NCI-H1930 (cell line): ENCODE results near the gene USP2.

Experiments
- DNase-seq, 2 experiments: peaks; one replicate each; lab custom pipeline; 2025; lab: John Stamatoyannopoulos, UW

USP2 gene

DNA sequence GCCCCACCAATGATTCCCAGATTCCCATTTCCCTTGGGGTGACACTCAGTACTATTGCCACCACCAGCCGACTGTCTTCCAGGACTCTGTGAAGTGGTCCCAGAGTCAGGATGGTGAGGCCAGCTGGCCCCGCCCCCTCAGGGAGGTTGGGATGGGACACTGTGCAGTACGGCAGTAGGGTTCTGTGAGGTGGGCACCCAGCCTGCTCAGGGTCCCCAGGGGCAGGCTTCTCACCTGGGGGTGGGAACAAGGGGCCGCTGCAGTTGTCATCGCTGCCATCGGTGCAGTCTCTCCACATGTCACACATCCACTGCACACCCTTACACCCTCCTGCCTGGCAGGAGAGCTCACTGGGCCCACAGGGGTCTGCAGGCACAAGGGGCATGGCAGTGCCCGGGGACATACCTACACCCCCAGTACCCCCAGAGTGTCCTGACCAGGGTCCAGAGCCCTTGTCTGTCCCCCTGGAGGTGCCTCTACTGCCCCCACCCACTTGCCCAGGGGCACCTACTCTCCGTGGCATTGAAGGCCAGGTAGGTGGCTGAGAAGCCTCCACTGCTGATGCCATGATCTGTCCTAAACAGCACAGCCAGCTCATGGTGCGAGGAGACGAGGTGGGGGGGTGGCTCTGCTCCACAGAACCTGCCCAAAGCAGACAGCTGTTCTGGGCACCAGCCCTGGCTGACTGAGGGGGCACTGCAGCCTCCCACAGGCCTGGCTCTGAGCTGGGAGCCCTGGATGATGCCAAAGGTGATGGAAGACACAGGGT lies 38.9 kb downstream of the USP2 start:
- no peak for DNase-seq

DNA sequence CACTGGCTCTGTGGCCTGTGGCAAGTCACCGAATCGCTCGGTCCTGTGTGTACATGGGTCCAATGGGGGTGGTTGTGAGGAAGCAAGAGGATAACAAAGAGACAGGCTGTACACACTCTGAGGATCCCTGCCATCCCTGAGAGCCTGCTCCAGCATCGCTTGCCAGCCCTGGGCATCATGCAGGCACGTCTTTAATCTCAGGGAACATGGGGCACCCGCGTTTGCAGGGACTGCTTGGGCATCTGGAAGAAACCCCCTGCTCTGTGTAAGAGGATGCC lies 39.5 kb downstream of the USP2 start:
- no peak for DNase-seq

DNA sequence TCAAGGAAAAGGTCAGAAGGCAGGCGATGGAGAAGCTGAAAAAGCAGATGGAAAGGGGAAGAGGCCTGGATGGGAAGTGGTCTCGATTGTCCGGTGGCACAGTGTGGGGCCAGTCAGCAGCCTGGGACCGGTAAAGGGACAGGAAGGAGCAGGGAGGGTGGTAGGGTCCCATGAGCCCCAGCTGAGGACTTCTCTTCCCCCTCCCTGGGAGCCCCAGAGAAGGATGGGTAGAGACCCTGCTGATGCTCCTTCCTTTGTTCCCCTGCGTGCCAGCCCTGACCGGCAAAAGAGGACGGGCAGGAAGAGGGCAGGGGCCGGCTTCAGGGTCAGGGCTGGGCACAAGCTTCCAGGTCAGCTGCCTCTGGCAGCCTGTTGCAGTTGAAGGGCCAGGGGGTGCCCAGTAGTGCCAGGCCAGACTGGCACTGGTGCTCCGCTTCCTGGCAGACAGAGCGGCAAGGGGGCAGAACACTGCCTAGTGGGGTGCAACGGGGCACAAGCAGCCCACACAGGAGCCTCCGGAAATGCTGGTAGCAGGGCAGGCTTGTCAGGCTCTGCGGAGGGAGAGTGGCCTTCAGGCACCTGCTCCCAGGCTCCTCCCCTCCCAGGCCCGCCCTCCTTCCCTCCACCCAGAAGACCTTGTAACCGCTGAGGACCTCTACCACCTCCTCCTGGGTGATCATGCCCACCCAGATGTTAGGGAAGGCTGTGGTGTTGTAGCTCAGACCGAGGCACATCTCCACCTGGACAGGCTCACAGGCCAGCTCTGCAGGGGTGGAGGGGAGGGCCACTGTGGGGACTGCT lies 40.1 kb downstream of the USP2 start:
- DNase-seq, result no peak

DNA sequence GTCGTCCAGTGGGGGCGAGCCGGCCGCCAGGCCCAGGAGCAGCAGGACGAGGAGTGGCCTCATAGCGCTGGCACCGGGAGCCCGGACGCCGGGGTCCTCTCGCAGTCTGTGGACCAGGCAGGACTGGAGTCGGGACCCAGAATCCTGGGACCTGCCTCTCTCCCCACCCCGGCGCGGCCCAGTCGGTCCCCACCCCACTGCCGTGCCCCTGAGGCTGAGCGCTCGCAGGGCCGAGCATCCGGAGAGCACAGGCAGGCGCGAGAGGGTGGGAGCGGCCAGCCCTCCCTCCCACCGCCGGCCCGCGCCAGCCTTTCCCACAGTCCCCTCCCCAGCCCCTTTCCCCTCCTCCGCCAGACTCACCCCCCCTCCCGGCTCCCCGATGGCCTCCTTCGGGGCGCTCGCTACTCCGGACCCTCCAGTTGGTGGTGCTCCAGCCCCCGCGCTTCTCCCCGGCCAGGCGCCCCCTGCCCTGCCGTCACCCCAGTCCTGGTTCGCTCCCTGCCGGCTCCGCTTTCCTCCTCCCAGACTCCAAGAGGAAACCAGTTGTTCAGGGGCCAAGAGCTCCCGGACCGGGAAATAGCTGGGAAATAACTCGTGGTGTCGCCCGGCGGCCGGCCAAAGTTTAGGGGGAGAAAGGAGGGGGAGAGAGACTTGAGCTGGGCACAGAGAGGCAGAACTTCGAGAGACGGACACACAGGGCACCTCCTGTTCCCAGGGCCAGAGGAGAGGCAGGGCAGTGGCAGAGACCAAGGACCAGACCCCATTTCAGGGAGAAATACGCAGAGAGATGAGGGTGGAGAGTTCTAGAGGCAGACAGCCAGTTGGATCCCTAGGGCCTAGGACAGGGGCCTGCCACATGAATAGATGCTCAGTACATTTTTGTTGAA lies 40.9 kb downstream of the USP2 start, which contains the start of gene C1QTNF5:
Gene C1QTNF5, minus strand, starts transcription at position 549 of the 887 bp plus-strand sequence. Its CDS starts 486 bp downstream, at position 63.
- no peak for DNase-seq

DNA sequence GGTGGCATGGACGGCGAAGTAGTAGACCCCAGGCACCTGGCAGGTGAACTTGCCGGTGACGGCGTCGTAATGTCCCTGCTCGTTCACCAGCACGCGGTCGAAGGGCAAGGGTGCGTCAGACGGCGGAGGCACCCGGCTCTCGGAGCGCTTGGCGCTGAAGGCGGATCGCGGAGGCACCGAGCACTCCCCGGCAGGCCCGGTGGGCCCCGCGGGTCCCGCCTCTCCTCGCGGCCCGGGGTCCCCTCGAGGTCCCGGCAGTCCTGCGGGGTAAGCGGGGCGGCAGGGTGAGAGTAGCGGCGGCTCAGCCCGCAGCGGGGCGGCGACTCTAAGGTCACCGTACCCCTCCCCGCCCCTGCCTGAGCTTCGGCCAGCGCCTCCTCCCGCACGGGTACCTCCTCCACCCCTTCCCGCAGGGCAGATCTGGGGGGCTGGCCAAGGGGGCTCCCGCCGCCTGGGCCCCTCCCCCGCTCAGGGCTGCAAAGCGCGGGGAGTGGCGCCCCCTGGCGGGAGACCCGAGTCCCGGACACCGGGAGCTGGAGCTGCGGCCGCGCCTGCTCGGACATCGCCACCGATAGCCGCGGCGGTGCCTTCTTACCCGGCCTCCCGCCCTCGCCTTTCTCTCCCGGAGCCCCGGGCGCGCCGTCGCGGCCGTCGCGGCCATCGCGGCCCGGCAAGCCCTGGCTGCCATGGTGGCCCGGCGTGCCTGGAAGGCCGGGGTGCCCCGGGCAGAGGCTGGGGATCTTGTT lies 41.7 kb downstream of the USP2 start:
- peak; percentile 33 to 82 for DNase-seq

DNA sequence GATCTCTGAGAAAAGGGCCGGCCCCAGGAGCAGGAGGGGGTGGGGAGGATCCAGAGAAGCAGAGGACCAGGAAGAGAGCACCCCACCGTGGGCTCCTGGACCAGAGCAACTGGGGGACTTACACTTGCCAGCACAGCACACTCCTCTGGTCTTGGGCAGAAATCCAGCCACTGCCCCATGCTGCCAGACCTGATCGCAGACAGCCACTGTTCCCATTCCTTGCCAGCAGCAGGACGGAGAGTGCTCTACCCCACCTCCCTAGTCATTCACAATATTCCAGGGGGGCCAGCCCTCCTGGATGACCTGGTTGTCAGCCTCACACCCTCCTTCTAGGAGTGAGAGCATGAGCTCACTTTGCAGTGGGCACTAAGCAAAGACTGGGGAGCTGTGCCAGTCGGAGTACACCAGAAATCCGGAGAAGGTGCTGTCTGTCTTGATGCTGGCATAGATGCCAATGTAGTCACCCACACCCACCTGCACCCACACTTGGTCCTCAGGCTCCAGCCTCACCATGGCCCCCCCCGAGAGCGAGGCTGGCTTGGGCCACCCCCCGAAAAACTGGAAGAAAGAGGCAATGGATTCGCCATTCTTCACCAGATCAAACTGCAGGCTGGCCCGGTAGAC lies 42.4 kb downstream of the USP2 start:
- DNase-seq, result no peak

- peak; percentile 53 to 77 for DNase-seq
Observed at GRCh38 chr11:119338318-119338890, 43.1 kb downstream of the USP2 start.

DNA sequence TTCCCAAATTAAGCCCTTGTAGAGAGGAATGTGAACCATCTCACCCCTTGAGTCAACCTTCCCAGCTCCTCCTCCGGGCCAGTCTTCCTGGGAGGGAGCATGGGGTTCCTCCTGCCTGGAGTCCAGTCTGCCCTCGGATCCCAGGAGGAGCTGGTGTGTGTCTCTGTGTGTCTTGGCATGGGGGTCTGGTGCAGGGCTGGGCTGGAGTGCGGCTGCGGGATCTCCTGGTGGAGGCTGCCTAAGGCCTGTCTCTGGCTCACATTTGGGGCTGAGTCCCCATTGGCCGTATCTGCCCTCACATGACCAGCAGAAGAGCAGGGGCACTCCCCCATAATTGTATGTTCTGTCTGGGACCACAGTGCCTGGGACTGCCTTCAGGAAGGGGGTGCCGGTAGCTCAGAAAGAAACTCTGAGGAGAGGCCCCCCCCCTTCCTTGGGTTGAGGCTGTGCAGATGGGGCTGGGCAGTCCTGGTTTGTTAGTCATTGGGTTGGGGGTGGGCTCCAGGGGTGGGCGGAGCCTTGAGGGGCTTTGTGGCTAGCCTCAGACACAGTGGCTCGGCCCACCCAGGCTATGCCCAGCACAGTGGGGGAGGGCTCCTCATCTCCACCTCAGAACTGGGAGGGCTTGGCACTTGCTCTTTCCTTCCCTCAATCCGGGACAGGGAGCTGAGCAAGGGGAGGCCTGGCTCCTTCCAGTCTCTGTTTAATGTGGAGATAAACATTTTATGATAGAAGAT lies 43.7 kb downstream of the USP2 start:
- DNase-seq, result no peak

- no peak for DNase-seq
Observed at GRCh38 chr11:119336744-119337469, 44.6 kb downstream of the USP2 start.

GRCh38 chr11:119335655-119336543 lies 45.6 kb downstream of the USP2 start:
- DNase-seq, result no peak

GRCh38 chr11:119335091-119335654 lies 46.3 kb downstream of the USP2 start:
- DNase-seq, result no peak

- peak; percentile 95 to 97 for DNase-seq
Observed at GRCh38 chr11:119334174-119334930, 47.1 kb downstream of the USP2 start, which contains the start of gene RNF26. Gene RNF26, plus strand, starts transcription at chr11:119334527. Its CDS starts 596 bp downstream, at chr11:119335123.

DNA sequence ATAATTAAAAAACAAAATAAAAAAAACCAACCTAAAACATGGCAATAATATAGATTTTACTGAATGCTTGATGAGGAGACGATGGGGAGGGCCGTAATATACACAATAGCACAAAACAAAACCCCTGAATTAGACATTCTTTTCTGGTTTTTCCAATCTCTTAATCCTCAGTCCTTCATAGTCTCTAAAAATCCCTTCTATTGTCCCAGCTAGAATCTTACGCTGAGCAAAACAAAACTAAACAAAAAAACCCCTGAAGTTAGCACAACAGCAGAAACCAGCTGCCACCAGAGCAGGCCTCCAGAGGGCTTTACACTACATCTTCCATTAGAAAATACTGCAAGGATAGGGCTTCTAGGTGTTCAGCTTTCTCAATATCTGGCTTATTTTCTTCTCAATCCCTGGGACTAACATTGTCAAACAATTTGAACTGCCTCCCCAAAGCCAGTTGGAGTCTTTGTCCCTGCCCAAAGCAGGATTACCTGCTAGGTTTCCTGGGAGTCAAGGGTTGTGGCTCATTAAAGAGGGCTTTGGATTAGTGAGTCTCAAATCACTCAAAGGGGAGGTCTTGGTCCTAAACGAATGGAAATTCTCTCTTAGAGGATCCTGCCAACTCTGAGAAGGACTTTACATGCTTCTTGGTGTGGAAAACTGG lies 49.3 kb downstream of the USP2 start:
- DNase-seq, result no peak

DNA sequence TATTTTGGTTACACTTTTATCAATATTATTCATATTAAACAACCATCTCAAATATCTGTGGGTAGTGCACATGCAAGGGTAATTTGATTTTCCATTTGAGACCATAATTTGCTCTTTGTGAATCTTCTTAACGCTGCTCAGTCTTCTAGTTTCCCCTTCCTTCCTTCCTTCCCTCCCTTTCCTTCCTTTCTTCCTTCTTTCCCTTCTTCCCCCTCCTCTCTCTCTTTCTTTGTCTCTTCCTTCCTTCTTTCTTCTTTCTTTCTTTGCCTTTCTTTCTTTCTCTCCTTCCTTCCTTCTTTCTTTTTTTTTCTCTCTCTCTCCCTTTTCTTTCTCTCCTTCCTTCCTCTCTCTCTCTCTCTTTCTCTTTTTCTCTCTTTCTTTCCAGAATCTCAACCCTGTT lies 51.3 kb downstream of the USP2 start:
- DNase-seq, result no peak

- DNase-seq, result no peak
Observed at GRCh38 chr11:119329320-119329719, 52.2 kb downstream of the USP2 start.

DNA sequence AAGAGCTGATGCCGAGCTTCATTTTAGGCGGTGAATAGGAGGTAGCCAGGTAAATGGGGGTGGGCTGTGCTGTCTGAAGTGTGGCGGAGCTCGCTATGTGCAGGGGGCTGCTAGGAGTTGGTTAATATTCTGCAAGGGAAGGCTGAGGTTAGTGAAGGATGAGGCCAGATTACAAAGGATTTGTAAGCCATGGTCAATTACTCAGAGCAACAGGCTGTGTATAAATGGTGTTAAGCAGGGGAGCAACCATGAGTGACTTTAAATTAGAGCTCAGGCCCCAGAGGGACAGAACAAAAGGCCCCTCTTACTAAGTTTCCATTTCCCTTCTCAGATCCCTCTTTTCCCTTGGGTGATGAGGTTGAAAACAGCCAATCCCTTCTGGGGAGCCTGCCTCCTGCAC lies 57.3 kb downstream of the USP2 start:
- DNase-seq, result no peak
